WTC11 (cell line): ENCODE data around the gene ZNF398. TPM values are rescaled to one million over a fixed set of nuclear protein-coding genes. Genes with fewer than 3 reads are reported as not detected.

Experiments used
- ATAC-seq: fragments of 200-7000 bp; cut with Tn5 transposase; 2 replicates; pipeline ENCODE4 v1.10.0; 2021; ENCODE audit warnings: mild to moderate bottlenecking, moderate library complexity
- CTCF ChIA-PET: fragments of 300-600 bp; sonication (Branson Sonifier 250); formaldehyde crosslinking; loops from one replicate; lab custom pipeline; 2021; ENCODE audit warnings: antibody characterized with exemption; lab: Charles Lee
- POLR2A ChIA-PET: fragments of 350-600 bp; sonication (Branson Sonifier 250); formaldehyde crosslinking; loops from one replicate; lab custom pipeline; 2021; ENCODE audit warnings: antibody characterized with exemption; lab: Charles Lee
- DNase-seq: peaks from one replicate; pipeline ENCODE4 v3.0.0; 2021; ENCODE audit warnings: low spot score
- H3K27ac Mint-ChIP-seq: 2 replicates; pipeline ENCODE4 v1.8.0; 2021; ENCODE audit warnings: mixed read lengths
- H3K27me3 Mint-ChIP-seq: 2 replicates; pipeline ENCODE4 v1.8.0; 2021; ENCODE audit warnings: low read depth, mild to moderate bottlenecking, moderate library complexity, mixed read lengths
- H3K36me3 Mint-ChIP-seq: 2 replicates; pipeline ENCODE4 v1.8.0; 2021; ENCODE audit warnings: mixed read lengths
- H3K4me1 Mint-ChIP-seq: 2 replicates; pipeline ENCODE4 v1.8.0; 2022; ENCODE audit warnings: mixed read lengths
- H3K4me3 Mint-ChIP-seq: 2 replicates; pipeline ENCODE4 v1.8.0; 2021; ENCODE audit warnings: mild to moderate bottlenecking, moderate library complexity, mixed read lengths
- H3K9me3 Mint-ChIP-seq: 2 replicates; pipeline ENCODE4 v1.8.0; 2021; ENCODE audit warnings: mixed read lengths
- AR ChIP-seq: fragments of 250-450 bp; sonication (Bioruptor Pico); IDR thresholded peaks from 2 replicates; pipeline ENCODE4 v1.9.0; 2021; ENCODE audit warnings: mild to moderate bottlenecking
- ELF4 ChIP-seq: sonication (generic); formaldehyde crosslinking; IDR thresholded peaks from 2 replicates; pipeline ENCODE4 v1.8.1; 2022; ENCODE audit warnings: low read depth, mild to moderate bottlenecking, moderate library complexity, missing genetic modification reagents
- EMX1 ChIP-seq: fragments of 250-450 bp; sonication (Bioruptor Pico); IDR thresholded peaks from 2 replicates; pipeline ENCODE4 v1.8.0; 2021; ENCODE audit warnings: mild to moderate bottlenecking
- FOXP1 ChIP-seq: sonication (generic); formaldehyde crosslinking; IDR thresholded peaks from 2 replicates; pipeline ENCODE4 v1.8.0; 2022; ENCODE audit warnings: missing genetic modification reagents, mild to moderate bottlenecking, moderate library complexity, borderline replicate concordance
- NFYB ChIP-seq: sonication (generic); formaldehyde crosslinking; conservative IDR thresholded peaks from 2 replicates; pipeline ENCODE4 v1.8.0; 2022; ENCODE audit warnings: low read depth, missing genetic modification reagents
- OVOL2 ChIP-seq: fragments of 250-450 bp; sonication (Bioruptor Pico); IDR thresholded peaks from 2 replicates; pipeline ENCODE4 v1.9.0; 2021; ENCODE audit warnings: mild to moderate bottlenecking, borderline replicate concordance
- TCF7 ChIP-seq: sonication (generic); formaldehyde crosslinking; IDR thresholded peaks from 2 replicates; pipeline ENCODE4 v1.8.0; 2022; ENCODE audit warnings: mild to moderate bottlenecking, low read depth, missing genetic modification reagents, moderate library complexity
- ZNF317 ChIP-seq: sonication (generic); formaldehyde crosslinking; IDR thresholded peaks from 2 replicates; pipeline ENCODE4 v1.8.1; 2023; ENCODE audit warnings: low read depth, mild to moderate bottlenecking, moderate library complexity, missing genetic modification reagents, borderline replicate concordance
- total RNA-seq: library from RNA; stranded (reverse); gene quantifications from 3 replicates; pipeline ENCODE4 v1.2.3, GENCODE V29; 2021
- TF ChIP-seq, protein P1 (sequence below): sonication (generic); formaldehyde crosslinking; IDR thresholded peaks from 2 replicates; pipeline ENCODE4 v1.8.1; 2022; ENCODE audit warnings: missing genetic modification reagents, borderline replicate concordance
- TF ChIP-seq, protein P2 (sequence below): sonication (generic); formaldehyde crosslinking; IDR thresholded peaks from 2 replicates; pipeline ENCODE4 v1.8.1; 2022; ENCODE audit warnings: mild to moderate bottlenecking, moderate library complexity, missing genetic modification reagents

The ZNF398 gene
- total RNA-seq, 1 experiment from 2014 or later: 63.2 TPM

DNA sequence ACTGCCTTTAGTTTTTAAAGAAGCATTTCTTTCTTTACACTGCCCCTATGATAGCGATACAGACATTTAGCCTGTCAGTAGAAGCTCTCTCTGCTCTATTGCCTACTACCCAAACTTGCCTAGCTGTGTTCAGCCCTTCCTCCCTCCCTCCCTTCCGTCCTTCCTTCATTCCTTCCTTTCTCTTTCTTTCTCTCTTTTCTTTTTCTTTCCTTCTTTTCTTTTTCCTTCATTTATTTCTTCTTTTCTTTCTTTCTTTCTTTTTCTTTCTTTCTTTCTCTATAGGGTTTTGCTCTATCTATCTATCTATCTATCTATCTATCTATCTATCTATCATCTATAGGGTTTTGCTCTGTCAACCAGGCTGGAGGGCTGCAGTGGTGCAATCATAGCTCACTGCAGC lies 85.1 kb downstream of the ZNF398 start:
- no peak overlapping the region for H3K27ac Mint-ChIP-seq

More for the DNA sequence above, 85.1 kb downstream of the ZNF398 start:
- Mint-ChIP-seq H3K36me3 (no peaks in the 10 kb centered on the region), H3K4me3 (no peak overlapping the region), H3K27me3 (peaks cover 10% of the 10 kb centered on the region), H3K9me3 (peaks cover 5% of the 10 kb centered on the region; the same call in 1 of the 2 replicates), H3K4me1 (no peaks in the 10 kb centered on the region)
- TF ChIP-seq FOXP1 (CRISPR knock-in tag) (no peak), AR (no peak), NFYB (CRISPR knock-in tag) (no peak), OVOL2 (CRISPR knock-in tag) (no peak), ZNF317 (CRISPR knock-in tag) (no peak), EMX1 (CRISPR knock-in tag) (no peak), TCF7 (CRISPR knock-in tag) (no peak), ELF4 (CRISPR knock-in tag) (no peak)
- TF ChIP-seq, protein P1, sequence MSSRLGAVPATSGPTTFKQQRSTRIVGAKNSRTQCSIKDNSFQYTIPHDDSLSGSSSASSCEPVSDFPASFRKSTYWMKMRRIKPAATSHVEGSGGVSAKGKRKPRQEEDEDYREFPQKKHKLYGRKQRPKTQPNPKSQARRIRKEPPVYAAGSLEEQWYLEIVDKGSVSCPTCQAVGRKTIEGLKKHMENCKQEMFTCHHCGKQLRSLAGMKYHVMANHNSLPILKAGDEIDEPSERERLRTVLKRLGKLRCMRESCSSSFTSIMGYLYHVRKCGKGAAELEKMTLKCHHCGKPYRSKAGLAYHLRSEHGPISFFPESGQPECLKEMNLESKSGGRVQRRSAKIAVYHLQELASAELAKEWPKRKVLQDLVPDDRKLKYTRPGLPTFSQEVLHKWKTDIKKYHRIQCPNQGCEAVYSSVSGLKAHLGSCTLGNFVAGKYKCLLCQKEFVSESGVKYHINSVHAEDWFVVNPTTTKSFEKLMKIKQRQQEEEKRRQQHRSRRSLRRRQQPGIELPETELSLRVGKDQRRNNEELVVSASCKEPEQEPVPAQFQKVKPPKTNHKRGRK: no peak
- TF ChIP-seq, protein P2, sequence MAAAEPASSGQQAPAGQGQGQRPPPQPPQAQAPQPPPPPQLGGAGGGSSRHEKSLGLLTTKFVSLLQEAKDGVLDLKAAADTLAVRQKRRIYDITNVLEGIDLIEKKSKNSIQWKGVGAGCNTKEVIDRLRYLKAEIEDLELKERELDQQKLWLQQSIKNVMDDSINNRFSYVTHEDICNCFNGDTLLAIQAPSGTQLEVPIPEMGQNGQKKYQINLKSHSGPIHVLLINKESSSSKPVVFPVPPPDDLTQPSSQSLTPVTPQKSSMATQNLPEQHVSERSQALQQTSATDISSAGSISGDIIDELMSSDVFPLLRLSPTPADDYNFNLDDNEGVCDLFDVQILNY (CRISPR knock-in tag): no peak
- POLR2A ChIA-PET: no interaction called here
- DNase-seq: no peak
- CTCF ChIA-PET: interaction anchor here (0.7 to 1.4 kb wide), 4 partner anchors 37 to 242 kb away, joined by 3 to 4 read pairs (median 3); partner anchors contain the start of genes ZNF282 and ZNF398
- no peak for ATAC-seq

Other genes with a start within 250 kb of the ZNF398 start
- 286 to 341 TPM (median 289 TPM) in 3 replicates for gene PDIA4, start 118.9 kb upstream of the ZNF398 start, total RNA-seq
- 11.4 to 13.0 TPM (median 11.8 TPM) in 3 replicates for gene ZNF786, start 56.7 kb upstream of the ZNF398 start, total RNA-seq
- 3.8 to 5.8 TPM (median 4.9 TPM) in 3 replicates for gene ZNF425, start 21.1 kb upstream of the ZNF398 start, total RNA-seq
- 34.8 to 39.3 TPM (median 38.5 TPM) in 3 replicates for gene ZNF282, start 48.1 kb downstream of the ZNF398 start, total RNA-seq
- gene ZNF212, start 92.2 kb downstream of the ZNF398 start, total RNA-seq: 19.7 to 23.0 TPM (median 21.7 TPM) in 3 replicates
- 9.9 to 12.1 TPM (median 12.0 TPM) in 3 replicates for gene ZNF783, start 114.7 kb downstream of the ZNF398 start, total RNA-seq